ENCODE data around the gene PKIB.

DNA sequence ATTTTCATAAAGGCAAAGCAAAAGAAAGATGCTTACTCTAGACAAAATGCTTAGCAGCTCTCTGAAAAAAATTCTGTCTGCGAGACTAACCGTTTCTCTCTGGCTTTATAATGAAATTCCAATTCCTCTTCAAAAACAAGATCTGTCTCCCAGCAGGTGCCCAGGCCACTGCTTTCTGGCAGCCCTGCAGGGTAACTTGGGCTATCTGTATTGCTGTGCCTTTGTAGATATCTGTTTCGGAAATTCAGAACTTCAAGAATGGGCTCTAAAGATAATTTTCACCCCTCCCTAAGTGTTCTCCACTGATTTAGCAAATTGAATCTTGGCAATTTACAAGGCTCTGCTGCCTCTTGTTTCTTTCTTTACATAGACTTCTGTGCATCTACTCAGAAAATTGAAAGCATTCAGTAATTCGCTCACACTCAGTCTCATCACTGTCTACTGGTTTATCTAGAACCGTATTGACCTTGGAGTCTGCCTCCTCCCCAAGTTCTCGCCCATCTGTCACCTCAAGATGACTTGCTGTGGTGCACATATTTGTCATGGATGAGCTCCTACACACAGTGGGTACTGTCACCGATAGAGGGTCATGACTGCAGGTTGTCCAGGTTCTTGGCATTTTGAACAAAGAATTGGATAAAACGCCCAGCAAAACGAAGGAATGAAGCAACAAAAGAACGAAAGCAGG lies 142.9 kb downstream of the PKIB start:
- TF ChIP-seq TCF12 (IDR thresholded peaks at IDR 0.05; ENCODE audit: low read depth) (no peak), EP300 (IDR thresholded peaks at IDR 0.05; ENCODE audit: borderline replicate concordance) (no peak), YY1 (IDR thresholded peaks at IDR 0.05; ENCODE audit: low read depth) (no peak), RAD21 (IDR thresholded peaks at IDR 0.05; ENCODE audit: low read depth) (no peak)
- TF ChIP-seq, protein P1, sequence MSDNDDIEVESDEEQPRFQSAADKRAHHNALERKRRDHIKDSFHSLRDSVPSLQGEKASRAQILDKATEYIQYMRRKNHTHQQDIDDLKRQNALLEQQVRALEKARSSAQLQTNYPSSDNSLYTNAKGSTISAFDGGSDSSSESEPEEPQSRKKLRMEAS (IDR thresholded peaks at IDR 0.05) = no peak
- TF ChIP-seq, protein P2, sequence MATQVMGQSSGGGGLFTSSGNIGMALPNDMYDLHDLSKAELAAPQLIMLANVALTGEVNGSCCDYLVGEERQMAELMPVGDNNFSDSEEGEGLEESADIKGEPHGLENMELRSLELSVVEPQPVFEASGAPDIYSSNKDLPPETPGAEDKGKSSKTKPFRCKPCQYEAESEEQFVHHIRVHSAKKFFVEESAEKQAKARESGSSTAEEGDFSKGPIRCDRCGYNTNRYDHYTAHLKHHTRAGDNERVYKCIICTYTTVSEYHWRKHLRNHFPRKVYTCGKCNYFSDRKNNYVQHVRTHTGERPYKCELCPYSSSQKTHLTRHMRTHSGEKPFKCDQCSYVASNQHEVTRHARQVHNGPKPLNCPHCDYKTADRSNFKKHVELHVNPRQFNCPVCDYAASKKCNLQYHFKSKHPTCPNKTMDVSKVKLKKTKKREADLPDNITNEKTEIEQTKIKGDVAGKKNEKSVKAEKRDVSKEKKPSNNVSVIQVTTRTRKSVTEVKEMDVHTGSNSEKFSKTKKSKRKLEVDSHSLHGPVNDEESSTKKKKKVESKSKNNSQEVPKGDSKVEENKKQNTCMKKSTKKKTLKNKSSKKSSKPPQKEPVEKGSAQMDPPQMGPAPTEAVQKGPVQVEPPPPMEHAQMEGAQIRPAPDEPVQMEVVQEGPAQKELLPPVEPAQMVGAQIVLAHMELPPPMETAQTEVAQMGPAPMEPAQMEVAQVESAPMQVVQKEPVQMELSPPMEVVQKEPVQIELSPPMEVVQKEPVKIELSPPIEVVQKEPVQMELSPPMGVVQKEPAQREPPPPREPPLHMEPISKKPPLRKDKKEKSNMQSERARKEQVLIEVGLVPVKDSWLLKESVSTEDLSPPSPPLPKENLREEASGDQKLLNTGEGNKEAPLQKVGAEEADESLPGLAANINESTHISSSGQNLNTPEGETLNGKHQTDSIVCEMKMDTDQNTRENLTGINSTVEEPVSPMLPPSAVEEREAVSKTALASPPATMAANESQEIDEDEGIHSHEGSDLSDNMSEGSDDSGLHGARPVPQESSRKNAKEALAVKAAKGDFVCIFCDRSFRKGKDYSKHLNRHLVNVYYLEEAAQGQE (IDR thresholded peaks at IDR 0.05; ENCODE audit: low read depth) = no peak

Measured in Ishikawa (cell line).